Measurements from ENCODE around the gene TRPM7. TPM values are rescaled to one million over a fixed set of nuclear protein-coding genes. Genes with fewer than 3 reads are reported as not detected.

Gene TRPM7
- total RNA-seq (50.4 TPM), polyA plus RNA-seq (10 to 100 TPM in 3 of 4 donors, 1 to 10 TPM in 1; 9.4 to 12.5 (median 12.3) TPM)

GRCh38 chr15:50686469-50687301 is at the start of gene TRPM7:
TSS of gene TRPM7 (minus strand) at chr15:50686797. CDS start at chr15:50686533, 264 bp downstream.
- H3K4me3 Mint-ChIP-seq, result peak within 1 kb of the TSS; percentile 95 to 99 (median 98)
- peaks cover 26 to 59% (median 39%) of the 10 kb centered on the region in 4 donors for H3K4me1 Mint-ChIP-seq

GRCh38 chr15:50735156-50735555 is 48.6 kb upstream of the TRPM7 start:
- no peak overlapping the region for H3K4me3 Mint-ChIP-seq
- peaks cover 0 to 3% (median 0%) of the 10 kb centered on the region in 7 donors for H3K9me3 Mint-ChIP-seq
- no peak overlapping the region for H3K27ac Mint-ChIP-seq
- H3K27me3 ChIP-seq (ENCODE audit: control insufficient read depth, insufficient read depth, low read length), result no peaks in the 10 kb centered on the region
- no peak for ATAC-seq (ENCODE audit: low read depth in 2 of 2)
- peaks cover 32% of the 10 kb centered on the region for H3K36me3 Mint-ChIP-seq
- H3K4me3 ChIP-seq (ENCODE audit: low read depth, low read length), result no peak overlapping the region
- H3K36me3 ChIP-seq (ENCODE audit: control insufficient read depth, insufficient read depth, low read length), result peaks cover 72% of the 10 kb centered on the region
- peaks cover 0 to 5% (median under 1%) of the 10 kb centered on the region in 4 donors for H3K4me1 Mint-ChIP-seq
- H3K27ac ChIP-seq (ENCODE audit: insufficient read depth, low read length, poor library complexity, severe bottlenecking), result no peak overlapping the region
- no peaks in the 10 kb centered on the region for H3K4me1 ChIP-seq (ENCODE audit: control insufficient read depth, insufficient read depth, low read length, poor library complexity, severe bottlenecking)
- no peaks in the 10 kb centered on the region for H3K9me3 ChIP-seq (ENCODE audit: control insufficient read depth in 2 of 2, low read length in 2 of 2)
- DNase-seq, result no peak
- H3K27me3 Mint-ChIP-seq, result no peaks in the 10 kb centered on the region

More at GRCh38 chr15:50686469-50687301, at the start of gene TRPM7:
- Histone ChIP-seq H3K9me3 (ENCODE audit: control insufficient read depth in 2 of 2, low read length in 2 of 2) (no peaks in the 10 kb centered on the region), H3K4me1 (ENCODE audit: control insufficient read depth, insufficient read depth, low read length, poor library complexity, severe bottlenecking) (peaks cover 42% of the 10 kb centered on the region), H3K4me3 (ENCODE audit: low read depth, low read length) (peak within 1 kb of the TSS; percentile 91), H3K36me3 (ENCODE audit: control insufficient read depth, insufficient read depth, low read length) (peaks cover 3% of the 10 kb centered on the region), H3K27ac (ENCODE audit: insufficient read depth, low read length, poor library complexity, severe bottlenecking) (peak within 1 kb of the TSS; percentile 92), H3K27me3 (ENCODE audit: control insufficient read depth, insufficient read depth, low read length) (no peaks in the 10 kb centered on the region)
- peaks cover 11% of the 10 kb centered on the region for H3K36me3 Mint-ChIP-seq
- H3K27me3 Mint-ChIP-seq, result no peaks in the 10 kb centered on the region
- DNase-seq (peak; percentile 79 to 94 (median 88)), ATAC-seq (ENCODE audit: low read depth in 2 of 2) (peak; percentile 89 to 92)
- peak within 1 kb of the TSS; percentile 97 to 99 (median 99) for H3K27ac Mint-ChIP-seq
- no peaks in the 10 kb centered on the region for H3K9me3 Mint-ChIP-seq

- ATAC-seq (ENCODE audit: low read depth in 2 of 2), result no peak
- H3K27me3 Mint-ChIP-seq, result no peaks in the 10 kb centered on the region
- peaks cover 58% of the 10 kb centered on the region for H3K36me3 ChIP-seq (ENCODE audit: control insufficient read depth, insufficient read depth, low read length)
Observed at GRCh38 chr15:50726315-50726714, 39.7 kb upstream of the TRPM7 start.

GRCh38 chr15:50718700-50719125 is 32.1 kb upstream of the TRPM7 start:
- Histone ChIP-seq H3K36me3 (ENCODE audit: control insufficient read depth, insufficient read depth, low read length) (peaks cover 43% of the 10 kb centered on the region), H3K4me3 (ENCODE audit: low read depth, low read length) (no peak overlapping the region), H3K4me1 (ENCODE audit: control insufficient read depth, insufficient read depth, low read length, poor library complexity, severe bottlenecking) (no peaks in the 10 kb centered on the region), H3K9me3 (ENCODE audit: control insufficient read depth in 2 of 2, low read length in 2 of 2) (no peaks in the 10 kb centered on the region), H3K27me3 (ENCODE audit: control insufficient read depth, insufficient read depth, low read length) (no peaks in the 10 kb centered on the region), H3K27ac (ENCODE audit: insufficient read depth, low read length, poor library complexity, severe bottlenecking) (no peak overlapping the region)
- DNase-seq (no peak), ATAC-seq (ENCODE audit: low read depth in 2 of 2) (no peak)
- Mint-ChIP-seq H3K4me1 (peaks cover 0 to 3% (median 0%) of the 10 kb centered on the region in 4 donors), H3K4me3 (no peak overlapping the region), H3K27ac (peak overlapping the region in 1 of 3 donors; percentile 20), H3K36me3 (peaks cover 26% of the 10 kb centered on the region), H3K9me3 (no peaks in the 10 kb centered on the region), H3K27me3 (no peaks in the 10 kb centered on the region)

More at GRCh38 chr15:50726315-50726714, 39.7 kb upstream of the TRPM7 start:
- no peaks in the 10 kb centered on the region for H3K27me3 ChIP-seq (ENCODE audit: control insufficient read depth, insufficient read depth, low read length)
- no peak overlapping the region for H3K4me3 ChIP-seq (ENCODE audit: low read depth, low read length)
- DNase-seq, result no peak
- H3K27ac Mint-ChIP-seq, result no peak overlapping the region
- peaks cover 26% of the 10 kb centered on the region for H3K36me3 Mint-ChIP-seq
- H3K4me1 Mint-ChIP-seq, result no peaks in the 10 kb centered on the region
- H3K4me3 Mint-ChIP-seq, result no peak overlapping the region
- no peaks in the 10 kb centered on the region for H3K9me3 ChIP-seq (ENCODE audit: control insufficient read depth in 2 of 2, low read length in 2 of 2)
- no peaks in the 10 kb centered on the region for H3K4me1 ChIP-seq (ENCODE audit: control insufficient read depth, insufficient read depth, low read length, poor library complexity, severe bottlenecking)
- no peaks in the 10 kb centered on the region for H3K9me3 Mint-ChIP-seq
- H3K27ac ChIP-seq (ENCODE audit: insufficient read depth, low read length, poor library complexity, severe bottlenecking), result no peak overlapping the region

- H3K27me3 Mint-ChIP-seq, result no peaks in the 10 kb centered on the region
- Histone ChIP-seq H3K36me3 (ENCODE audit: control insufficient read depth, insufficient read depth, low read length) (peaks cover 17% of the 10 kb centered on the region), H3K27ac (ENCODE audit: insufficient read depth, low read length, poor library complexity, severe bottlenecking) (no peak overlapping the region), H3K9me3 (ENCODE audit: control insufficient read depth in 2 of 2, low read length in 2 of 2) (no peaks in the 10 kb centered on the region), H3K4me3 (ENCODE audit: low read depth, low read length) (no peak overlapping the region), H3K27me3 (ENCODE audit: control insufficient read depth, insufficient read depth, low read length) (no peaks in the 10 kb centered on the region), H3K4me1 (ENCODE audit: control insufficient read depth, insufficient read depth, low read length, poor library complexity, severe bottlenecking) (no peaks in the 10 kb centered on the region)
- no peak for DNase-seq
- no peak for ATAC-seq (ENCODE audit: low read depth in 2 of 2)
- no peak overlapping the region for H3K4me3 Mint-ChIP-seq
- peaks cover 0 to 5% (median 0%) of the 10 kb centered on the region in 4 donors for H3K4me1 Mint-ChIP-seq
- peak overlapping the region in 1 of 3 donors; percentile 7 for H3K27ac Mint-ChIP-seq
- no peaks in the 10 kb centered on the region for H3K9me3 Mint-ChIP-seq
- H3K36me3 Mint-ChIP-seq, result peaks cover 11% of the 10 kb centered on the region
Observed at GRCh38 chr15:50712018-50712417, 25.4 kb upstream of the TRPM7 start.

- Mint-ChIP-seq H3K4me1 (peaks cover 0 to 5% (median 0%) of the 10 kb centered on the region in 4 donors), H3K36me3 (peaks cover 8% of the 10 kb centered on the region), H3K27me3 (no peaks in the 10 kb centered on the region), H3K9me3 (no peaks in the 10 kb centered on the region), H3K27ac (peak overlapping the region in 1 of 3 donors; percentile 30), H3K4me3 (peak overlapping the region in 1 of 4 donors; percentile 18)
- no peak for ATAC-seq (ENCODE audit: low read depth in 2 of 2)
- H3K4me1 ChIP-seq (ENCODE audit: control insufficient read depth, insufficient read depth, low read length, poor library complexity, severe bottlenecking), result no peaks in the 10 kb centered on the region
- H3K27me3 ChIP-seq (ENCODE audit: control insufficient read depth, insufficient read depth, low read length), result no peaks in the 10 kb centered on the region
- H3K9me3 ChIP-seq (ENCODE audit: control insufficient read depth in 2 of 2, low read length in 2 of 2), result no peaks in the 10 kb centered on the region
- H3K27ac ChIP-seq (ENCODE audit: insufficient read depth, low read length, poor library complexity, severe bottlenecking), result no peak overlapping the region
- no peak overlapping the region for H3K4me3 ChIP-seq (ENCODE audit: low read depth, low read length)
- DNase-seq, result no peak
- peaks cover 25% of the 10 kb centered on the region for H3K36me3 ChIP-seq (ENCODE audit: control insufficient read depth, insufficient read depth, low read length)
Observed at GRCh38 chr15:50710585-50710984, 24.0 kb upstream of the TRPM7 start.

- Histone ChIP-seq H3K4me3 (ENCODE audit: low read depth, low read length) (no peak overlapping the region), H3K27ac (ENCODE audit: insufficient read depth, low read length, poor library complexity, severe bottlenecking) (no peak overlapping the region), H3K36me3 (ENCODE audit: control insufficient read depth, insufficient read depth, low read length) (peaks cover 22% of the 10 kb centered on the region), H3K9me3 (ENCODE audit: control insufficient read depth in 2 of 2, low read length in 2 of 2) (no peaks in the 10 kb centered on the region), H3K27me3 (ENCODE audit: control insufficient read depth, insufficient read depth, low read length) (no peaks in the 10 kb centered on the region), H3K4me1 (ENCODE audit: control insufficient read depth, insufficient read depth, low read length, poor library complexity, severe bottlenecking) (no peaks in the 10 kb centered on the region)
- Mint-ChIP-seq H3K27ac (no peak overlapping the region), H3K27me3 (no peaks in the 10 kb centered on the region), H3K36me3 (peaks cover 12% of the 10 kb centered on the region), H3K9me3 (no peaks in the 10 kb centered on the region), H3K4me3 (no peak overlapping the region), H3K4me1 (peaks cover 0 to 3% (median 0%) of the 10 kb centered on the region in 4 donors)
- DNase-seq, result no peak
- no peak for ATAC-seq (ENCODE audit: low read depth in 2 of 2)
Observed at GRCh38 chr15:50707878-50708427, 21.4 kb upstream of the TRPM7 start.
